AG08396 (cell line): ENCODE results near the gene NME2.
"Not testable (repeated sequence)": the region's sequence is repeated elsewhere in the genome, so short reads cannot be mapped to it uniquely, and the experiment has no call there.

Source experiments
- DNase-seq: peaks from one replicate; pipeline ENCODE4 v3.0.0; 2012; ENCODE audit warnings: low spot score, mixed read lengths

The NME2 gene

GRCh38 chr17:51166198-51166986 lies at the start of gene NME2:
Gene NME2, plus strand, starts transcription at chr17:51166411. Its CDS starts 420 bp downstream, at chr17:51166831.
- peak; percentile 97 for DNase-seq

GRCh38 chr17:51118330-51119195 lies 47.6 kb upstream of the NME2 start:
- DNase-seq = no peak

GRCh38 chr17:51119415-51120356 lies 46.5 kb upstream of the NME2 start:
- DNase-seq = peak; percentile 40

GRCh38 chr17:51120357-51120738 lies 45.9 kb upstream of the NME2 start:
- DNase-seq = peak; percentile 62

GRCh38 chr17:51120739-51121619 lies 45.2 kb upstream of the NME2 start, which contains the start of gene SPAG9:
Gene SPAG9, minus strand, starts transcription at chr17:51120868. Its CDS starts 212 bp downstream, at chr17:51120656.
- DNase-seq = peak; percentile 99

- DNase-seq = peak; percentile 83
These were observed 44.4 kb upstream of the NME2 start for GRCh38 chr17:51121620-51122472.

GRCh38 chr17:51122473-51123115 lies 43.6 kb upstream of the NME2 start:
- DNase-seq = not testable (repeated sequence)

GRCh38 chr17:51124640-51125503 lies 41.3 kb upstream of the NME2 start:
- DNase-seq = no peak

GRCh38 chr17:51128076-51128475 lies 38.1 kb upstream of the NME2 start:
- no peak for DNase-seq

- no peak for DNase-seq
These were observed 33.3 kb upstream of the NME2 start for GRCh38 chr17:51132964-51133319.

- DNase-seq = no peak
These were observed 32.8 kb upstream of the NME2 start for GRCh38 chr17:51133365-51133764.

- DNase-seq = no peak
These were observed 30.3 kb upstream of the NME2 start for GRCh38 chr17:51135956-51136355.

GRCh38 chr17:51142597-51142996 lies 23.6 kb upstream of the NME2 start:
- no peak for DNase-seq

- DNase-seq = no peak
These were observed 21.8 kb upstream of the NME2 start for GRCh38 chr17:51144266-51145022.

- no peak for DNase-seq
These were observed 18.6 kb upstream of the NME2 start for GRCh38 chr17:51147650-51148049.

GRCh38 chr17:51149163-51149562 lies 17.0 kb upstream of the NME2 start:
- DNase-seq = no peak

- no peak for DNase-seq
These were observed 15.3 kb upstream of the NME2 start for GRCh38 chr17:51150932-51151331.

GRCh38 chr17:51152766-51153209 lies 13.4 kb upstream of the NME2 start:
- peak; percentile 15 for DNase-seq
